ENCODE results near the gene TNFRSF25.
"Not testable (repeated sequence)": the region's sequence is repeated elsewhere in the genome, so short reads cannot be mapped to it uniquely, and the experiment has no call there.

GRCh38 chr1:6455752-6456520, 10.0 kb downstream of the TNFRSF25 start:
- TF ChIP-seq, protein P1, sequence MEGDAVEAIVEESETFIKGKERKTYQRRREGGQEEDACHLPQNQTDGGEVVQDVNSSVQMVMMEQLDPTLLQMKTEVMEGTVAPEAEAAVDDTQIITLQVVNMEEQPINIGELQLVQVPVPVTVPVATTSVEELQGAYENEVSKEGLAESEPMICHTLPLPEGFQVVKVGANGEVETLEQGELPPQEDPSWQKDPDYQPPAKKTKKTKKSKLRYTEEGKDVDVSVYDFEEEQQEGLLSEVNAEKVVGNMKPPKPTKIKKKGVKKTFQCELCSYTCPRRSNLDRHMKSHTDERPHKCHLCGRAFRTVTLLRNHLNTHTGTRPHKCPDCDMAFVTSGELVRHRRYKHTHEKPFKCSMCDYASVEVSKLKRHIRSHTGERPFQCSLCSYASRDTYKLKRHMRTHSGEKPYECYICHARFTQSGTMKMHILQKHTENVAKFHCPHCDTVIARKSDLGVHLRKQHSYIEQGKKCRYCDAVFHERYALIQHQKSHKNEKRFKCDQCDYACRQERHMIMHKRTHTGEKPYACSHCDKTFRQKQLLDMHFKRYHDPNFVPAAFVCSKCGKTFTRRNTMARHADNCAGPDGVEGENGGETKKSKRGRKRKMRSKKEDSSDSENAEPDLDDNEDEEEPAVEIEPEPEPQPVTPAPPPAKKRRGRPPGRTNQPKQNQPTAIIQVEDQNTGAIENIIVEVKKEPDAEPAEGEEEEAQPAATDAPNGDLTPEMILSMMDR (IDR thresholded peaks at IDR 0.05) = not testable (repeated sequence)
- TF ChIP-seq JUNB (IDR thresholded peaks at IDR 0.05); RAD21 (conservative IDR thresholded peaks at IDR 0.05 in 1 of 2, IDR thresholded peaks at IDR 0.05 in 1 of 2); KDM1A (IDR thresholded peaks at IDR 0.05; ENCODE audit: low read depth); RNF2 (IDR thresholded peaks at IDR 0.05; ENCODE audit: borderline replicate concordance, low read depth); JUN (IDR thresholded peaks at IDR 0.05); POLR2A (IDR thresholded peaks at IDR 0.05; ENCODE audit: low read length); ATOH8 (CRISPR knock-in tag; IDR thresholded peaks at IDR 0.05; ENCODE audit: low read depth); EP300 (IDR thresholded peaks at IDR 0.05); MAX (IDR thresholded peaks at IDR 0.05); MAFK (IDR thresholded peaks at IDR 0.05; ENCODE audit: partially characterized antibody); MAZ (IDR thresholded peaks at IDR 0.05; ENCODE audit: borderline replicate concordance, low read depth, low read length); NR3C1 (IDR thresholded peaks at IDR 0.05): not testable (repeated sequence)
- TF ChIP-seq, protein P2, sequence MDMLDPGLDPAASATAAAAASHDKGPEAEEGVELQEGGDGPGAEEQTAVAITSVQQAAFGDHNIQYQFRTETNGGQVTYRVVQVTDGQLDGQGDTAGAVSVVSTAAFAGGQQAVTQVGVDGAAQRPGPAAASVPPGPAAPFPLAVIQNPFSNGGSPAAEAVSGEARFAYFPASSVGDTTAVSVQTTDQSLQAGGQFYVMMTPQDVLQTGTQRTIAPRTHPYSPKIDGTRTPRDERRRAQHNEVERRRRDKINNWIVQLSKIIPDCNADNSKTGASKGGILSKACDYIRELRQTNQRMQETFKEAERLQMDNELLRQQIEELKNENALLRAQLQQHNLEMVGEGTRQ (IDR thresholded peaks at IDR 0.05) = not testable (repeated sequence)
